Kasumi-1 (cell line): Measurements from ENCODE around the gene EMID1.

Experiments
- DNase-seq, 2 experiments: peaks; one replicate each; lab custom pipeline; 2025; lab: John Stamatoyannopoulos, UW

The EMID1 gene

DNA sequence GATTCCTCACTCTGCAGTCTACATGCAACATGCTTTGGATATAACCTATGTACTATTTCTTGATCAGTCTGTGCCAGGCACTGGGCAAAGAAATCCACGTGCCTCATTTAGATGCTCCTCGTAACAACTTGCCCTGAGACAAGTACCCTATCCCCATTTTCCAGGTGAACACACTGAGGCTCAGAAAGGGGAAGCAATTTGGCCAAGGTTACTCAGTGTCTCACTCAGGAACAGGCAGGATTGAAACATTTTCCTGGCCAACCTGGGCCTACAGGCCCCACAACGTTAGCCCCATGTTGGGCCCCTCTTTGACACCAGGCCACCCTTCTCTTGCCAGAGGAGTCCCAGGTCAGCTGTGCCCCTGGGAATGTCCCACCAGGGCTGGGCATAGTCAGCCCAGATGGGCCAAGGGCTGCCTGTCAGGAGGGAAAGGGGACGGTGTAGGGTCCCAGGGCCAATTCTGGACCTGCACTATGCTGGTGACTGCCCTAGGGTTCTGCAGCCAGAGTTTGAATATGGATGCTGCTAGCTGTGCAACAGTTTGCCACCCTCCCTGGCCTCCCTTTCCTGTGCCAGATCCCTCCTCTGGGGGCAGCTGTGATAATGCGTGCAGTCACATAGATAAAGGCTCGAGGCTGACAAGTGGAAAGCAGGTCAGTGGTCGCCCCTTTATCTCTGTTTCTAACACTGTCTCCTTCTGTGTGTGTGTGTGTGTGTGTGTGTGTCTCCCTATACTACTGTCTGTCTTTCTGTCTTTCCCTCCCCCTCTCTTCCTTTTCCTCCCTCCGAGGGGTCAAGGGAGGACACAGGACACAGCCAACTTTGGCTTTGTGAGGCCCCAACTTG is 10.4 kb upstream of the EMID1 start:
- peak; percentile 19 to 37 for DNase-seq

DNA sequence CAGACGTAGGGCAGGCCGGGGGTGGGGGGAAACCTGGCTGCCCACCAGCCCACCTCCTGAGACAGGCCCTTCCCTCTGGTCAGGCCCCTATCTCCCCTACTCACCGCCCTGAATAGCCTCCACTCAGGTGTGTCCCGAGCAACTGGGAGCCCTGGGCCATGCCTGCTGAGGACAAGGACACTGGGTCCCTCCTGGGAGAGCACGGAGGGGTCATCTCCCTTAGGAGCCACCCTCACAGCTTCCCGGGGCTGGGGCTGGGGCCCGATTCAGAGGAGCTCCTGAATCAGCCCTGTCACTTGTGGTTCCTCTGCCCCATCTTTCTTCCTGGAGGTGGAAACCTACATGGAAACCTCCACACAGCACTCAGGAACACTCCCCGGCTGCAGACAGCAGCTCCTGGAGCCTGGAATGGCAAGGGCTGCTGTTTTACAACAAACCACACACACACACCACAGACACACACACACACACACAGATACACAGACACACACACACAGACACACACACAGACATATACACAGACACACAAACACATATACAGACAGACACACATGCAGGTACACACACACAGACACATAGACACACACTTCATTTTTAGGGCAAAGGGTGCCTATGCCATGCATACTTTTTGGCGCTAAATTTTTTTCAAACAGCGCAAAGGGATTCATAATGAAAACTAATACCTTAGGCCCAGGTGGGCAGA is 9.6 kb upstream of the EMID1 start:
- no peak for DNase-seq

DNA sequence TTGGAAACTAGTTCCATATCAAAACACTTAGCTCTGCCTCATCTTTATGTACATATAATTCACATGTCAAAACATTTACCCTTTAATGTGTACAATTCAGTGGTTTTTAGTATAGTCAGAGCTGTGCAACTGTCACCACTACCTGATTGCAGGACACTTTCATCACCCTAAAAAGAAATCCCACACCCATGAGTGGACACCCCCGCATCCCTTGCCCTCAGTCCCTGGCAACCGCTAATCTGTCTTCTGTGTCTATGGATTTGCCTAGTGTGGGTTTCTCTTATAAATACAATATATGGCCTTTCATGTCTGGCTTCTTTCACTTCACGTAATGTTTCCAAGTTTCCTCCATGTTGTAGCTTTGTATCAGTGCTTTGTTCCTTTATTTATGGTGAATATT is 8.6 kb upstream of the EMID1 start:
- no peak for DNase-seq

DNA sequence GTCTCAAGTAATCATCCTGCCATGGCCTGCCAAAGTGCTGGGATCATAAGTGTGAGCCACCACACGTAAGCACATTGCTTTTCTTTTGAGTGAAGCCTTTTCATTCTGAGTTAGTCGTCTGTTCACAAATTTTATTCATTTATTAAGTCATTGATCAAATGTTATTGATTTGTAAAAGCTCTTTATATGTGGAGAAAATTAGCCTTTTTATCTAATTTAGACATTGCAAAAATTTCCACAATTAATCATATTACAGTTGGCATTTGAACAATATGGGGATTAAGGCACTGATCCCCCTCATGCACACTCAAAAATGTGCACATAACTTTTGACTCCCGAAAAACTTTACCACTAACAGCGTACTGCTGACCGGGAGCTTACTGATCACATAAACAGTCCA is 7.5 kb upstream of the EMID1 start:
- no peak for DNase-seq

DNA sequence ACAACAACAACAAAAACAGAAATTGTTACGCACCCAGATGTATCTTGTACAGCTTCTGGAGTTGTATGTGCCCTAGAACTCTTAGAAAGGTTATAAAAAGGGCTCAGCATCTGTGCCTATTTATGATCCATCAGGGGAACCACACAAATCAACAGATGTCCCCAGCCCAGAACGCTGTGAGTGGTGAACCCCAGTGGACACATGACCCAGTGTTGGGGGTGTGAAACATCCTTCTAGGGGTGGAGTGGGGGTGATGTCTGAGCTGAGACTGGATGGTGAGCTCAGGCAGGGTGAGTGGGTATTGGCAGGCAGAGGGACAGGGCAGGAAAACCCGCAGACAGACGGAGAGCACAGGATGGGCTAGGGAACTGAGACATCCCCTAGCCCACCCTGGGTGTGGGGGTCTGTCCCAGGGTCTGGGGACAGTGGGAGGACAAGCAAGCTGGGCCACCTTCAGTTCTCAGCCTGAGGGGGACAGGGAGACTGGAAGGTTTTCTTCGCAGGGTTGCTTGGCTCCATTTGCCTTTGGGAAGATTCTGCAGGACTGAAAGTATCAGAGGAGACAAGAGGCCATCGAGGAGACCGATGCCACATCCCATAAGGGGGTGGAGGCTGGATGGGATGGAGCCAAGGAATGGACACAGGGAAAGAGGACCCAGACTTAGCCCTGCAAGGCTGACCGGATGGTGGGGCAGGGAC is 5.8 kb upstream of the EMID1 start:
- DNase-seq, result no peak

DNA sequence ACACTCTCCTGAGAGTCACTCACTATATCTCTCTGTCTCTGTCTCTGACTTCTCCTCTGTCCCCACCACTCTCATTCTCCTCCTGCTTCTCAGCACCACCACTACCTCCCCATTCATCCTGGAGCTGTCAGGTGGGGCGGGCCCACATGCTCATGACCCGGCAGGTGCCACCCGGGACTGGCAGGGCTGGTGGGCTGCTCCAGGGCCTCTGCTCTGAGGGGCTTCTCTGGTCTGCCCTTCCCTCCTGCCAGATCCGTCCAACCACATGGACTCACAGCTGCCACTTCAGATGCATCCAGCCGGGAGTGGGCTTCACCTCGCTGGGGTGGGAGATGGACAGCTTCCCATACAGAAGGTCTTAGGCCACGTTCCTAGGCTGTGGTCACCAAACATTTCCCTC is 4.8 kb upstream of the EMID1 start:
- DNase-seq, result no peak

DNA sequence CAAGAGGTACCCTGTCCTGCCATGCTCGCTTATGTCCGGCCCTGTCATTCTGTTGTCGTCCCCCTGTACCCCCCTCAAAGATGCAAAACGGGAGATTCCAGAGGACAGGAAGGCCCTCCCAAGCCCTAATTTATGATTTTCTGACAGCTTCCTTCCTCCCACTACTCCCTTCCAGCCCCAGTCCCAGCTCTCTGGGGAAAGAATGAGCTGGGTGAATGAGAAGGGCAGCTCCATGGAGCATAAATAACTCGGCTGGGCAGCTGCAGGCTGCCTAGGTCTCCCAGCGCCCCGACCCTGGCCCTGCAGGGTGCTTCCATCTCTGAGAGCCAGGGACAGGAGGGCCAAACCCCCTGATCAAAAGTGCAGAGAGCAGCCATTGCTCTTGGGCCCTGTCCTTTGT is 3.9 kb upstream of the EMID1 start:
- no peak for DNase-seq

DNA sequence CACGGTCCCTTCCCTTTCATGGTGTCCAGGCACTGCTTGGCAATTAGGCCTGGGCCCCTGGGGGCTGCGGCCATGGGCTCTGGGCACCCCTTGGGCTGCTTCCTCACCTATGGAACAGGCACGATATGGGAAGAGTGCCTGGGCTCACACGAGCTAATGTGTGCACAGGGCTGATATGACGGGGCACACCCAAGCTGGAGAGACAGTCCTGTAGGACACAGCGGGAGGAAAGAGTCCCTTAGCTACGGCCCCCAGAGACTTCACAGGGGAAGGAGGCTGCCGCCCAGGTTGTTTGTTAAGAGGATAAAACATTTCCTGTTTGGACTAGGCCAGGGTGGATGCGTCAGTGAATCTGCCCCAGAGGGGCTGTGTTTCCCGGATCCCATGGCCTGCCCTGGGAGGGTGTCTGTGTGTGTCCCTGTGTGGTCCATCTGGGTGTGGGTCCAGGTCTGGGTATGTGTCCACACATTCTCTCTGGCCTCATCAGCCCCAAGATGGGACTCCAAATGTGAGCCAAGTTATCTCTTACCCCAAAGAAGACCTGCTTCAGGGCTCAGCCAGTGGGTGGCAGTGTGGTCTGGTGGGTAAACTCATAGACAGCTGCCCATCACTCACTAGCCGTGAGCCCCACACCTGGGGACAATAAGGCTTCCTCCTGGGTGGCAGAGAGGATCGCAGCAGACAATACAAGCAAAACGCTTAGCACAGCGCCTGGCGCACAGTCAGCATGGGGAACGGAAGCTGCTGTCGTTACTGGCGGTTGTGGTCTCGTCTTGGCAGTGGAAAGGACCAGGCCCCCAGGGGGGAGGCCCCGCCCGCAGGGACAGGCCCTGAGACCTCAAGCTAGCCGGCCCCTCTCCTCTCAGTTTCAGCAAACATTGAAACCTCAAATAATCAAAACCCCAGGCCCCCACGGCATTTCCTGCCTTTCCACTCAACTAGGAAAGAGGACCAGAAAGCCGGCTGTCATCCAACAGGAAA is 3.2 kb upstream of the EMID1 start:
- peak; percentile 92 to 94 for DNase-seq

DNA sequence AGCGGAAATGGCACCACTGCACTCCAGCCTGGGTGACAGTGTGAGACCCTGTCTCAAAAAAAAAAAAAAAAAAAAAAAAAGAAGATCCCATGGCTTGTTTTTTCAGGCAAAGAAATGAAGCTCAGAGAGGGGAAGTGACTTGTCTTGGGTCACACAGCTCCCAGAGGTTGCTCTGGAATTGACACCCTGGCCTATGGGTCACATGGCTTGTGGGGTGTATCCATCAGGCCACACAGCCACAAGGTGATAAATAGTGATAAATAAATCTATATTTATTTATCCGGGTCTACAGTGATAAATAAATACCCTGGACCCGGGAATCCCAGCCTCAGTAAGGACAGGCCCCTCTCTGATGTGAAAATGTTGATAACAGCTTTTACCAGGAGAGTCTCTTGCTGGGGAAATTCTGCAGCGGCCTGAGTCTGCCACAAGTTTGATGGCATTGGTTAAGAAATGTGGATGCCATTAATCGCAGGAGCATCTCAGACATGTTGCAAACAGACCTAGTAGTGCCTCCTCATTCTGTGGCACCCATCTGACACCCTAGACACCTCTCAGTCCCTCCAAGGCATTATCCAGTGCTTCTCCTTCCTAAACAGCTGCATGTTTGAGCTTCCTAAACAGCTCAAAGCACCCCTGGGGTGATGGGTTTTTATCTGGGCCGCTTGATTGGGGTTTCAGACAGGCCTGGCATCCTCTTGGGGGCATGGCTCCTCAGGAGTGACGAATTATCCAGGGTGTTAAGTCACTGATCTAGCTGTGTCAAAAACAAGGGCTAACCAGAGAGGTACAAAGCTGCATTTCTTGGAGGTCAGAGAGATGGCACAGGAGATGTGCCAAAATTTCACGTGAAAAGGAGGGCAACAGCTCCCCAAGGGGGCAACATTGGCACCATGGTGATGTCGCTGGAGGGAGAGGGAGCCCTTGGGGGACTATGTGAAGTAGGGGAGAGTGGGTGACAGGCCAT is 1.9 kb upstream of the EMID1 start:
- peak in 1 of 2 experiments; percentile 9 for DNase-seq

DNA sequence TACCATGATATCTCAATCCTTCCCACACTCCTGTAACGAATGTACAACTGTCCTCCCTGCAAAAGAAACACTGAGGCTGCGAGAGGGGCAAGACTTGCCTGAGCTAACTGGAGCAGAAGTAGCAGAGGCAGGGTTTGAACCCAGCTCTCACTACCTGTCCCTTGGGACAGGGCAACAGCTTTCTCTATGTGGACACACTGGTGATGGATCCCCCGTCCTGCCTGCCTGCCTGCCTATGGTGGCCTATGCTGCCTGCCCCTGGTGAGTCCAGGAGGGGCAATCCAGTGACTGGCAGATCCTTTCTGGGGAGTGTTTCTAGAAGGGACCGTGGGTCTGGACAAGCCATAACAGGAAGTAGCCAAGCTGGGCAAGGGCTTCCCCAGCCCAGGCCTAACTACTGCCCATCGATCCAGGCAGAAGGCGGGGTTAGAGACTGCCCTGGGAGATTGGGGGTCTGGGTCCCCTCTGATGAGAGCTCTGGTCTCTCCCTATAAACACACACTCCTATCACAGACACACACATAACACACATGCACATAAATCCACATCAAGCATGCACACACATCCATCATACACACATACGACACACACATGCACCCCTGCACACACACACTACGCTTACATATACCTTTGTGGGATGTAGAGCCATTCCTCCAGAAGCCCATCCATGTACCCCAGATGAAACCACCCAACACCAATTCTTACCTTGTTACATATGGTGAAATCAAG is 1.1 kb upstream of the EMID1 start:
- DNase-seq, result no peak

DNA sequence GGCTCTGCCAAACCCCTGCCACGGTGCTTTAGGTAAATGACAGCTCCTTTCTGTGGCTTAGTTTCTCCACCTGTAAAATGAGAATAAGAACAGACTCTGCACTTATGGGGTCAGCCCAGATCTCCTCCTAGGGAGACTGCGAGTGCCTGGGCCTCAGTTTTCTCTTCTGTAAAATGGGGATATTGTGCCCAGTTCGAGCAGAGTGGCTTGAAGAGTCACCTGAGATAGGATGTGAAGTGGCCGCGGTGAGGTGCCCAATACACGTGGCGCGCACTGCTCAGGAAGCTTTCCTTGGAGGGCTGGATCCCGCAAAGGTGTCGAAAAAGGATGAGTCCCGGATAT is 473 bp upstream of the EMID1 start:
- DNase-seq, result no peak

DNA sequence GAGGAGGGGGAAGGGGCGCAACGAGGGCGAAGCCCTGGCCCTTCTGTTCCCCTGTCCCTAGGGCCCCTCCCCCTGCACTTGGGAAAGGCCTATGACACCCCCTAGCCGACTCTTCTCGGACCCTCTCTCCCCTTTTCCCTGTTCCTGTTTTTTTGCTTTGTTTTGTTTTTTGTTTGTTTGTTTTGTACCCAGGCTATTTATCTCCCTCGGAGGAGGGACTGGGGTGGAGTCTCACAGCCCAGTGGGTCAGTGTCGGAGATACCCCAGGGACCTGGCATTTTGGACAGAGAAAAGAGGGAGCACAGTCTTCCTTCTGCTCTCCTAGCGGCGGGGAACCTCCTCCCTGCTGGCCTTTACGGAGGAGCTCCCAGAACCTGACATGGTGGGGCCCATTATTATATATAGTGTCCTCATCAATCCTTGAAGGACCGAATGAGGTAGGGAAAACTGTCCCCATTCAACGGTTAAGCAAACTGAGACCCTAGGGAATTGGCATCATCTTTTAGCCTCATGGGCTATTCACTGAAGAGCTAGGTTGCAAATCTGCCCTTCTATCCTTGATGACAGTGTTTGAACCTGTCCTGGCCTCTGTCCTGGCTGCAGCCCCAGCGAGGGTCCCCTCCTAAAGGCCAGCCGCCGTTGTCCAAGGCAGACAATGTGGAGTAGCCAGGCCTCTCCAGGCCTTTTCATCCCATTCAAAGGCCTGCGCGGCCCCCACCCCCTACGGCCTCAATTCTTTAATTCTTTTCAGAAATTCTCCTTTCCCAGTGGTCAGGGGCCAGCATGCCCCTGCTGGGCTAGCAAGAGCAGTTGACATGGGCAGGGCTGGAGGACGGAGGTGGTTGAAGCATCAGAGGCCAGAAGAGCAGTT is 911 bp downstream of the EMID1 start:
- no peak for DNase-seq

DNA sequence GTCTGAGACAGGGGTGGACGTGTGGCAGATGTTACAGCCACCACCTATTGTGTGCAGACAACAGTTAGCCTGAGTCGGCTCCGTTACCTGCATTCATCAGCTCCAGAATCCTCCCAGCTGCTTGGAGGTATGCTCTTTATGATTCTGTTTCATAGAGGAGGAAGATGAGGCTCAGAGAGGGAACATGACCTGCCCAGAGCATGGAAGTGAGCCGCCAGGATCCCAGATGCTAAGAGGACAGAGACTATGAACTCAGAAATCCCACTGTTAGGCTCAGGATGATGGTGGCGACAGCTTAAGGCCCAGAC is 1.5 kb downstream of the EMID1 start:
- DNase-seq, result no peak

DNA sequence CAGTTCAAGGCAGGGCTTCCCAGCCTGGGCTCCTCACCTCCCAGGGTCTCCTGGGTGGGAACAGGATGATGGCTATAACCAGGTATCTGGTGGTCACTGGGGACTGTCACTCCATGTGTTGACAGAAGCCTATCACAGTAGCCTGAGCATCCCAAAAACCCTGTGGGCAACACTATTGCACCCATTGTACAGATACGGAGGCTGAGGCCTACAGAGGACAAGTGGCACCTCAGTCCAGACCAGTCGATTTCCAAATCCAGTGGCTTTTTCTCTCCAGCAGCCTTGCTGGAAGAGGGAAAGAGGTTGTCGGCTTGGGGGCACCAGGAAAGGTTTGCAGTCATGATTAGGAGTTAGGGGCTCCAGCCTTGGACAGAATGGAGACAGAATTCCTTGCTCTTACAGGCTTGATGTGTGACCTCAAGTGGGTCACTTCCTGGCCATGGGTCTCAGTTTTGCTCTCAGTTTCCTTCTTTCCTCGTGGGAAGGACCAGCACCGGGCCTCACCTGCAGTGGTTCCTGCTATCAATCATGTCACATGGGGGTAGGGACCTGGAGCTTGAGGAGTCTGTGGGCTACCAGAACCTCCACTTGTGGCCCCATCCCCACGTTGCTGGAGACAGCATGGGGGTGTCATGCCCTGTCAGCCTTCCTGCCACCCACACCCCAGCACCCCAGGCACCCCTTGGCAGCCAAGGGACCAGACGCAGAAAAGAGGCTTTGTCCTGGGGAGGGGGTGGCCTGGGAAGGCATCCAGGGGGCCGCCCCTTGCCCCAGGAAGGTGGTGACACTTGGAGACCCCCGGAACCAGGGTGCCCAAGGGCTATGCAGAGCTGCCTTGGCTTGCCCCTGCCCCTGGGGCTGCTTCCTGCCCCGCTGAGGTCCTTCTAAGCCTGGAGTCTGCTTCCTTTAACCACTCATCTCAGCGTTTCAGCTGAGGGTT is 2.1 kb downstream of the EMID1 start:
- DNase-seq, result no peak

DNA sequence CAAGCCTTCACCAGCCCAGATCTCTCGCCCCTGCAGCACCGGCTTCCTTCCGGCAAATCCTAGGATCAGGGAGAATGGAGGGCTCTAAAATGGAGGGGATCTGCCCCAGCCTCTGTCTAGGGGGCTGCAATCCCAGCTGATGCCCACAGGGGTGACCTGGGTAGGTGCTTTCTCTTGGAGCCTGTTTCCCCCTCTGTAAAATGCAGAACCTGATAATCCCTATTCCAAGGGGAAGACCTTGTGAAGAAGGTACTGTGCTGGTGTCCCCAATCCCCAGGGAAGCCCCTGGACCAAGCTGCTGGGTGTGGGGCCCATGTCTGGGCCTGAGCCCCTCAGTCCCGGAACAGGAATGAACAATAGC is 2.8 kb downstream of the EMID1 start:
- DNase-seq, result no peak

DNA sequence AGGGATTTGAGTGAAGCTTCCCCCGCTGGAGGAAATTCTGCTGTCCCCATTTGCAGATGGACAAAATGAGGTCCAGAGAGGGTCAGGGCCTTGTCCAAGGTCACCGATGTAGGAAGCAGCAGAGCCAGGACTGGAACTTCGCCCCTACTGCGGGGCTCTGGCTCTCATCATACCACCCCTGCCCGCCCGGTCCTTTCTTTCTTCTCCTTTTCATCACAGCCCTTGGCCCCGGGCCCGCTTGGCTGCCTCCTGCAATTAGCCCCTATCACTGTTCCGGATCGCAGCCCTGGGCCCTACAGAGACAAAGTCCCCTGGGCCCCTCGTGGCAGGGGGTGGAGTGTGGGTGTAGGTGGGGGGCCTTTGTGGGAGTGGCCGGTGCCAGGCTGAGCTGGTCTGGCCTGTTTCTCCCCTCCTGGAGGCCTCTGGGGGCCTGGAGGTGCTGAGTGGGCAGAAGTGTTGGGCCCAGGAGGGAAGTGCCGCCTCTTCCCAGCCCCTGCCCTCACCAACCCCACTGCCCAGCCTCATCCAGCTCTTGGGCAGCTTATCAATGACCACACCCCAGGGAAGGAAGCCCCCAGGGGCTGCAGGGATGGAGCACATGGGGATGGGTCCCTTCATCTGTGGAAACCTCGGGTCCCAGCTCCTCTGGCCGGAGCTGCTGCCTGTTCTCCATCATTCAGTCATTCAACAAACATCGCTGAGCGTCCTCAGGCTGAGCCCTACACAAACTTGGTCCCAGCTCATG is 3.4 kb downstream of the EMID1 start:
- DNase-seq, result no peak

DNA sequence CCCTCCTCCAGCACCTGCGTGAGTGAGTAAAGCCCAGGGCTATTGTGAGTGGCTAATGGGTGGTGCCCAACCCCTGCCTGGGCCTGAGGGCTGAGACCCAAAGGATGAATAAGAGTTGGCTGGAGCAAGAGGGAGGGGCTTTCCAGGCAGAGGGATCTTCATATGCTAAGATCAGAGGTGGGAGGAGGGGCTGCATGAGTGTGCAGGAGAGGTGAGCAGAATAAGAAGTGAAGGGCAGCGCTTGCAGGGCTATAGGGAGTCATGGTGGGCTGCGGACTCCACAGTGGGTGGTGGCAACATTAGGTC is 3.9 kb downstream of the EMID1 start:
- DNase-seq, result no peak

DNA sequence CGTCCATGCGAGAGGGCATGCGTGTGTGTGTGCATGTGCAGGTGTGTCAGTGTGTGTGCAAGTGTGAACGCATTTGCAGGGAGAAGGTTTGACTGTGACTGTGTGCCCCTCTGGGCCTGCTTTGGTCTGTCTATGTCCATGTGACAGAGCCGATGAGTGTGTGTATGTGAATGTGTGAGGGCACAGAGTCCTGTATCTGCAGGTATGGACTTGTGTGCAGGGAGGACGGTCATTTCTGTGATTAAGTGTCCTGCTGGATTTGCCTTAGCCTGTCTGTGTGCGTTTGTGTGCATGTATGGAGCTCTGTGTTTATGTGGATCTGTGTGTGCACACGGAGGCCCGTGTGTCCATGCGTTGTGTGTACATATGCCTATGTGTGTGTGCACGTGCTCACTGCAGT is 5.4 kb downstream of the EMID1 start:
- DNase-seq, result no peak
